H9 (cell line): ENCODE results near the gene GK2. TPM values are rescaled to one million over a fixed set of nuclear protein-coding genes. Genes with fewer than 3 reads are reported as not detected.

Experiments
- DNase-seq: peaks from one replicate; pipeline ENCODE4 v3.0.0-alpha.2; 2017
- H2AFZ ChIP-seq: one replicate; pipeline ENCODE4 v1.6.1; 2013; ENCODE audit warnings: mild to moderate bottlenecking, low read length, control low read depth, moderate library complexity
- H2AK5ac ChIP-seq: 2 replicates; pipeline ENCODE4 v1.6.1; 2013; ENCODE audit warnings: low read length, control low read depth, mixed read lengths; ENCODE audit not compliant: insufficient read length
- H2BK120ac ChIP-seq: one replicate; pipeline ENCODE4 v1.6.1; 2013; ENCODE audit warnings: low read depth, mild to moderate bottlenecking, low read length, control low read depth, inconsistent platforms; ENCODE audit not compliant: poor library complexity, severe bottlenecking
- H2BK12ac ChIP-seq: 2 replicates; pipeline ENCODE4 v1.6.1; 2013; ENCODE audit warnings: low read length, control low read depth, mixed read lengths, low read depth; ENCODE audit not compliant: insufficient read length
- H2BK15ac ChIP-seq: 2 replicates; pipeline ENCODE4 v1.6.1; 2013; ENCODE audit warnings: low read depth, low read length, control low read depth
- H2BK20ac ChIP-seq: one replicate; pipeline ENCODE4 v1.6.1; 2013; ENCODE audit warnings: low read depth, mild to moderate bottlenecking, low read length, control low read depth, inconsistent platforms; ENCODE audit not compliant: poor library complexity, severe bottlenecking
- H2BK5ac ChIP-seq: 2 replicates; pipeline ENCODE4 v1.6.1; 2013; ENCODE audit warnings: low read length, control low read depth, mixed read lengths; ENCODE audit not compliant: insufficient read length
- H3K14ac ChIP-seq: 2 replicates; pipeline ENCODE4 v1.6.1; 2013; ENCODE audit warnings: low read length, control low read depth; ENCODE audit not compliant: insufficient read depth
- H3K18ac ChIP-seq: 2 replicates; pipeline ENCODE4 v1.6.1; 2013; ENCODE audit warnings: low read depth, mild to moderate bottlenecking, mixed read lengths, low read length, control low read depth; ENCODE audit not compliant: insufficient read length
- H3K23ac ChIP-seq: 2 replicates; pipeline ENCODE4 v1.6.1; 2013; ENCODE audit warnings: low read length, control low read depth, mixed read lengths, low read depth; ENCODE audit not compliant: insufficient read length
- H3K23me2 ChIP-seq: 2 replicates; pipeline ENCODE4 v1.6.1; 2013; ENCODE audit warnings: low read depth, mild to moderate bottlenecking, mixed read lengths, low read length, control low read depth; ENCODE audit not compliant: insufficient read length, poor library complexity, severe bottlenecking
- H3K27ac ChIP-seq: 2 replicates; pipeline ENCODE4 v1.5.1; 2013; ENCODE audit warnings: low read length, control low read depth, mixed read lengths, low read depth; ENCODE audit not compliant: insufficient read length
- H3K27me3 ChIP-seq: 2 replicates; pipeline ENCODE4 v1.6.1; 2013; ENCODE audit warnings: low read length, control low read depth, inconsistent platforms; ENCODE audit not compliant: insufficient read depth
- H3K4ac ChIP-seq: 2 replicates; pipeline ENCODE4 v1.6.1; 2013; ENCODE audit warnings: low read depth, mild to moderate bottlenecking, control low read depth, inconsistent platforms, low read length, moderate library complexity
- H3K4me1 ChIP-seq: 2 replicates; pipeline ENCODE4 v1.6.1; 2013; ENCODE audit warnings: low read length, control low read depth, inconsistent platforms; ENCODE audit not compliant: insufficient read depth
- H3K4me2 ChIP-seq: 2 replicates; pipeline ENCODE4 v1.6.1; 2013; ENCODE audit warnings: low read length, control low read depth, mixed read lengths; ENCODE audit not compliant: insufficient read length, insufficient read depth
- H3K56ac ChIP-seq: 2 replicates; pipeline ENCODE4 v1.6.1; 2013; ENCODE audit warnings: low read depth, mild to moderate bottlenecking, mixed read lengths, low read length, control low read depth; ENCODE audit not compliant: insufficient read length
- H3K79me1 ChIP-seq: 2 replicates; pipeline ENCODE4 v1.6.1; 2013; ENCODE audit warnings: low read depth, mild to moderate bottlenecking, moderate library complexity, low read length, control low read depth, inconsistent platforms; ENCODE audit not compliant: insufficient read depth, poor library complexity, severe bottlenecking
- H3K79me2 ChIP-seq: 2 replicates; pipeline ENCODE4 v1.6.1; 2013; ENCODE audit warnings: low read length, control low read depth, inconsistent platforms; ENCODE audit not compliant: insufficient read depth
- H3K9ac ChIP-seq: 2 replicates; pipeline ENCODE4 v1.6.1; 2013; ENCODE audit warnings: low read length, control low read depth, mixed read lengths; ENCODE audit not compliant: insufficient read length; ENCODE audit errors: extremely low read depth
- H3K9me3 ChIP-seq: one replicate; pipeline ENCODE4 v1.6.1; 2013; ENCODE audit warnings: low read depth, low read length, inconsistent platforms; ENCODE audit not compliant: control insufficient read depth
- H3T11ph ChIP-seq: one replicate; pipeline ENCODE4 v1.6.1; 2013; ENCODE audit warnings: mild to moderate bottlenecking, low read length, control low read depth, inconsistent platforms
- H4K20me1 ChIP-seq: one replicate; pipeline ENCODE4 v1.6.1; 2013; ENCODE audit not compliant: control insufficient read depth, insufficient read length, insufficient read depth
- H4K5ac ChIP-seq: 2 replicates; pipeline ENCODE4 v1.6.1; 2013; ENCODE audit warnings: low read depth, mild to moderate bottlenecking, mixed read lengths, low read length, control low read depth; ENCODE audit not compliant: insufficient read length
- H4K8ac ChIP-seq: replicated peaks from 2 replicates; pipeline ENCODE4 v1.6.1; 2013; ENCODE audit warnings: low read length, control low read depth, mixed read lengths, low read depth; ENCODE audit not compliant: insufficient read length
- H4K91ac ChIP-seq: 2 replicates; pipeline ENCODE4 v1.6.1; 2013; ENCODE audit warnings: low read depth, mild to moderate bottlenecking, moderate library complexity, mixed read lengths, low read length, control low read depth; ENCODE audit not compliant: insufficient read length
- H3K27ac Mint-ChIP-seq, 3 experiments: 2 replicates in 2 of 3; 3 replicates in 1 of 3; pipeline ENCODE4 v1.8.0; 2020 to 2021; ENCODE audit warnings: mixed read lengths in 3 of 3, mild to moderate bottlenecking in 1 of 3, moderate library complexity in 1 of 3
- H3K27me3 Mint-ChIP-seq: 2 replicates; pipeline ENCODE4 v1.8.0; 2021; ENCODE audit warnings: low read depth, mild to moderate bottlenecking, moderate library complexity, mixed read lengths
- H3K36me3 Mint-ChIP-seq, 3 experiments: 2 replicates in 2 of 3; 3 replicates in 1 of 3; pipeline ENCODE4 v1.8.0; 2020 to 2021; ENCODE audit warnings: low read depth in 3 of 3, mixed read lengths in 3 of 3; ENCODE audit not compliant: insufficient read depth in 1 of 3
- H3K4me1 Mint-ChIP-seq, 2 experiments: 2 replicates each; pipeline ENCODE4 v1.8.0; 2020; ENCODE audit warnings: mixed read lengths in 2 of 2
- H3K4me3 Mint-ChIP-seq, 2 experiments: 2 replicates in 1 of 2; 3 replicates in 1 of 2; pipeline ENCODE4 v1.8.0; 2020 to 2021; ENCODE audit warnings: mild to moderate bottlenecking in 2 of 2, mixed read lengths in 2 of 2, moderate library complexity in 1 of 2
- H3K9me3 Mint-ChIP-seq, 2 experiments: 2 replicates in 1 of 2; 3 replicates in 1 of 2; pipeline ENCODE4 v1.8.0; 2020; ENCODE audit warnings: mild to moderate bottlenecking in 2 of 2, mixed read lengths in 2 of 2, moderate library complexity in 1 of 2
- CTCF ChIP-seq: fragments of 200-600 bp; sonication (generic); conservative IDR thresholded peaks from 3 replicates; pipeline ENCODE4 v1.8.0; 2021; ENCODE audit warnings: antibody characterized with exemption, mild to moderate bottlenecking
- WGBS: extraction: QIAGEN DNeasy Blood & Tissue Kit; methylation state at CpG from one replicate; pipeline ENCODE4 v1.1.7; 2013; ENCODE audit warnings: missing lambda C conversion rate, low lambda C conversion rate, mixed read lengths; ENCODE audit not compliant: insufficient read length; ENCODE audit errors: extremely low coverage; 5-methylcytosine and 5-hydroxymethylcytosine counted together
- total RNA-seq: library from RNA; stranded (reverse); gene quantifications from 2 replicates; pipeline ENCODE4 v1.2.1, GENCODE V29; 2021

GK2 gene
- total RNA-seq, 1 experiment from 2014 or later: not detected

- H3K4me3 Mint-ChIP-seq: no peak overlapping the region
- H4K20me1 ChIP-seq: no peaks in the 10 kb centered on the region
- H3K9me3 Mint-ChIP-seq: no peaks in the 10 kb centered on the region
- TF ChIP-seq CTCF: no peak
- no peak overlapping the region for H4K91ac ChIP-seq
- no peak overlapping the region for H3K18ac ChIP-seq
- whole genome bisulfite sequencing: no CpG with 5 or more reads among the region's 2 CpGs
- H3K56ac ChIP-seq: no peak overlapping the region
- no peak overlapping the region for H2AK5ac ChIP-seq
- H3K79me2 ChIP-seq: no peaks in the 10 kb centered on the region
- H3T11ph ChIP-seq: no peak overlapping the region
- no peak overlapping the region for H3K4me2 ChIP-seq
- no peak overlapping the region for H2AFZ ChIP-seq
- no peak overlapping the region for H3K14ac ChIP-seq
- H3K27ac Mint-ChIP-seq: no peak overlapping the region
- H3K9ac ChIP-seq: no peak overlapping the region
- no peak for DNase-seq
- no peak overlapping the region for H2BK20ac ChIP-seq
- no peaks in the 10 kb centered on the region for H3K9me3 ChIP-seq
- H2BK120ac ChIP-seq: no peak overlapping the region
- no peak overlapping the region for H4K5ac ChIP-seq
- H3K23me2 ChIP-seq: no peaks in the 10 kb centered on the region
- H3K4me1 Mint-ChIP-seq: 0 out of 4 replicates have a peak, but pooled peaks cover 0 to 6% of the 10 kb centered on the region in 2 experiments
- H3K36me3 Mint-ChIP-seq: no peaks in the 10 kb centered on the region
- no peaks in the 10 kb centered on the region for H3K27me3 Mint-ChIP-seq
- no peaks in the 10 kb centered on the region for H3K27me3 ChIP-seq
- no peak overlapping the region for H2BK5ac ChIP-seq
- no peak overlapping the region for H2BK12ac ChIP-seq
- H4K8ac ChIP-seq: no peak overlapping the region
- no peak overlapping the region for H2BK15ac ChIP-seq
- H3K23ac ChIP-seq: no peak overlapping the region
- H3K79me1 ChIP-seq: no peaks in the 10 kb centered on the region
- H3K27ac ChIP-seq: no peak overlapping the region
- no peak overlapping the region for H3K4ac ChIP-seq
- no peaks in the 10 kb centered on the region for H3K4me1 ChIP-seq
Measured at GRCh38 chr4:79454656-79455055, 46.6 kb upstream of the GK2 start.
